ENCODE results near the gene NCS1. TPM values are rescaled to one million over a fixed set of nuclear protein-coding genes. Genes with fewer than 3 reads are reported as not detected.

The NCS1 gene
- total RNA-seq, 1 experiment from 2014 or later: 68.7 TPM

- H3K9me3 ChIP-seq (ENCODE audit: control insufficient read depth in 1 of 2, insufficient read depth in 1 of 2, low read depth in 1 of 2, low read length in 2 of 2): no peaks in the 10 kb centered on the region
- no peaks in the 10 kb centered on the region for H3K79me2 ChIP-seq (ENCODE audit: insufficient read depth, low read length)
- no peaks in the 10 kb centered on the region for H3K9me2 ChIP-seq (ENCODE audit: insufficient read depth)
- no peak overlapping the region for H3K27ac ChIP-seq (ENCODE audit: low read depth, low read length)
- no peak overlapping the region for H3K4me2 ChIP-seq (ENCODE audit: low read length)
- H4K20me1 ChIP-seq (ENCODE audit: insufficient read depth): no peaks in the 10 kb centered on the region
- intact Hi-C loops (cut with micrococcal nuclease): no loop called here
- RAD21 ChIA-PET (ENCODE audit: low non-redundant PET in 1 of 2, low total read pairs in 2 of 2, uncharacterized antibody in 2 of 2, unreplicated experiment in 2 of 2): no interaction called here
- H2AFZ ChIP-seq (ENCODE audit: low read depth, low read length, poor library complexity, severe bottlenecking): no peak overlapping the region
- peaks cover 34% of the 10 kb centered on the region for H3K27me3 ChIP-seq (ENCODE audit: insufficient read depth, low read length)
- CTCF ChIA-PET: no interaction called here
- BruUV-seq (replicated peaks): no TSS peak
- H3K4me1 ChIP-seq (ENCODE audit: control insufficient read depth in 1 of 2, insufficient read depth in 2 of 2, low read length in 2 of 2): peaks cover 0 to under 1% of the 10 kb centered on the region in 2 experiments; a peak in 1 of 4 replicates
- no peaks in the 10 kb centered on the region for H3K36me3 ChIP-seq (ENCODE audit: control insufficient read depth in 1 of 2, insufficient read depth in 2 of 2, low read length in 2 of 2)
- POLR2A ChIA-PET: no interaction called here
- ATAC-seq: no peak
- TF ChIP-seq MAX (IDR thresholded peaks at IDR 0.05) (no peak), YY1 (IDR thresholded peaks at IDR 0.05; ENCODE audit: extremely low read depth, insufficient replicate concordance, low read depth, low read length) (no peak), CEBPB (IDR thresholded peaks at IDR 0.05; ENCODE audit: low read depth) (no peak), RAD21 (IDR thresholded peaks at IDR 0.05; ENCODE audit: low read depth) (no peak), JUND (IDR thresholded peaks at IDR 0.05) (no peak), POLR2A (IDR thresholded peaks at IDR 0.05; ENCODE audit: borderline replicate concordance, extremely low read depth, insufficient read depth, insufficient read length) (no peak), CBX3 (IDR thresholded peaks at IDR 0.05; ENCODE audit: low read depth) (no peak), POLR2AphosphoS5 (IDR thresholded peaks at IDR 0.05; ENCODE audit: low read depth, low read length) (no peak), SIN3A (IDR thresholded peaks at IDR 0.05; ENCODE audit: low read depth) (no peak), ELF1 (IDR thresholded peaks at IDR 0.05; ENCODE audit: borderline replicate concordance, low read depth) (no peak), SP1 (IDR thresholded peaks at IDR 0.05; ENCODE audit: low read depth) (no peak), EZH2phosphoT487 (IDR thresholded peaks at IDR 0.05; ENCODE audit: borderline replicate concordance) (no peak), ATF3 (IDR thresholded peaks at IDR 0.05) (no peak), ZBTB33 (IDR thresholded peaks at IDR 0.05; ENCODE audit: extremely low read depth, insufficient replicate concordance, low read length) (no peak), EZH2 (IDR thresholded peaks at IDR 0.05) (no peak), EGR1 (IDR thresholded peaks at IDR 0.05; ENCODE audit: low read depth) (no peak)
- no peak overlapping the region for H3K9ac ChIP-seq (ENCODE audit: low read length)
- DNase-seq (ENCODE audit: low read depth, low spot score): no peak
- no peak overlapping the region for H3K4me3 ChIP-seq (replicated peaks in 1 of 2; ENCODE audit: low read depth in 1 of 2, low read length in 2 of 2)
These were observed 27.5 kb upstream of the NCS1 start for GRCh38 chr9:130144703-130145102.
